ENCODE measurements around the gene OR12D2.
"Not testable (repeated sequence)": the region's sequence is repeated elsewhere in the genome, so short reads cannot be mapped to it uniquely, and the experiment has no call there.

The OR12D2 gene

DNA sequence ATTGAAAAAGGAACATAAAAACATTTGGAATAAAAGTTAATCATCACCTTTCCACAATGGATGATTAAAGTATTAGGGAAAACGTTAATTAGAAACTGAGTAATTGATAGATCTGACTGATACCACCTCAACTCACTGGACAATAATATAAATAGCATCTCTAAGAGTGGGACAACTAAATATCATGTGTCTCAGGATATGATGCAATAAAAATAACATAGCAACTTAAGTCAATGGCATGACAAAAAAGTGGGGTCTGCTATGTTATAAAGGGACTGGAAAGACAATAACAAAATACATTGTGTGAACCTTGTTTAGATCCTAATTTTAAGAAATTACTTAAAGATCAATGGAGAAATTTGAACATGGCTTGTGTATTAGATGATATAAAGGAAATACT is 29.6 kb downstream of the OR12D2 start:
- H3K4me3 ChIP-seq (ENCODE audit: low read depth, low read length), result no peak overlapping the region
- no peak for DNase-seq (ENCODE audit: low read depth)
- TF ChIP-seq, protein P1, sequence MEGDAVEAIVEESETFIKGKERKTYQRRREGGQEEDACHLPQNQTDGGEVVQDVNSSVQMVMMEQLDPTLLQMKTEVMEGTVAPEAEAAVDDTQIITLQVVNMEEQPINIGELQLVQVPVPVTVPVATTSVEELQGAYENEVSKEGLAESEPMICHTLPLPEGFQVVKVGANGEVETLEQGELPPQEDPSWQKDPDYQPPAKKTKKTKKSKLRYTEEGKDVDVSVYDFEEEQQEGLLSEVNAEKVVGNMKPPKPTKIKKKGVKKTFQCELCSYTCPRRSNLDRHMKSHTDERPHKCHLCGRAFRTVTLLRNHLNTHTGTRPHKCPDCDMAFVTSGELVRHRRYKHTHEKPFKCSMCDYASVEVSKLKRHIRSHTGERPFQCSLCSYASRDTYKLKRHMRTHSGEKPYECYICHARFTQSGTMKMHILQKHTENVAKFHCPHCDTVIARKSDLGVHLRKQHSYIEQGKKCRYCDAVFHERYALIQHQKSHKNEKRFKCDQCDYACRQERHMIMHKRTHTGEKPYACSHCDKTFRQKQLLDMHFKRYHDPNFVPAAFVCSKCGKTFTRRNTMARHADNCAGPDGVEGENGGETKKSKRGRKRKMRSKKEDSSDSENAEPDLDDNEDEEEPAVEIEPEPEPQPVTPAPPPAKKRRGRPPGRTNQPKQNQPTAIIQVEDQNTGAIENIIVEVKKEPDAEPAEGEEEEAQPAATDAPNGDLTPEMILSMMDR (IDR thresholded peaks at IDR 0.05; ENCODE audit: control insufficient read depth, extremely low read depth, insufficient read depth), result no peak

DNA sequence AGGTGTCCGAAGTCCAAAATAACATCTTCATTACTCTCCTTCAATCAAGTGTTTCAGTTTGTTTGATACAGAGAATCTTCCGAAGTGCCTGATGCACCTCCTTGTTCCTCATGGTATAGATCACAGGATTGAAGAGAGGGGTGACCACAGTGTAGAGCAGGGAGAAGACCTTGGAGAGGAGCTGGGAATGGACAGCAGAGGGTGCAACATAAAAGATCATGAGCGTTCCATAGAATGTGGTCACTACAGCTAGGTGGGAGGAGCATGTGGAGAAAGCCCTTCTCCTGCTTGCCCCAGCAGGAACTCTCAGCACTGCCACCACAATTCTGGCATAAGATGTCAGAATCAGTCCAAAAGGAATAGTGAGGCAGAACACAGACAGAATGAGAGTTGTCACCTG is 31.2 kb downstream of the OR12D2 start:
- TF ChIP-seq, protein P1 (IDR thresholded peaks at IDR 0.05; ENCODE audit: control insufficient read depth, extremely low read depth, insufficient read depth), result no peak
- DNase-seq (ENCODE audit: low read depth), result no peak

DNA sequence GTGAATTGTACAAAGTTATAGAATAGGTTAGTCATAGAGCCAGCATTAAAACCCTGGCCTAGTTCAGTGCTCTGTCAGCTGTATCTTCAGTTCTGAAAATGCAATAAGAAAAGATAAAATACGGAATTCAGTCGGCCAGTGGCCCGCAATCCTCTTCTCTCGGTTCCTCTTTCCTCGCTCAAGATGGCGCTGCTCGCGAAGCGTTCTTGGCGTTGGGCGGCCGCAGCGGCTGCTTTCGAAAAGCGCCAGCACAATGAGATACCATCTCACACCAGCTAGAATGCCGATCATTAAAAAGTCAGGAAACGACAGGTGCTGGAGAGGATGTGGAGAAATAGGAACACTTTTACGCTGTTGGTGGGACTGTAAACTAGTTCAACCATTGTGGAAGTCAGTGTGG is 41.3 kb downstream of the OR12D2 start:
- peak; percentile 8 for DNase-seq (ENCODE audit: low read depth)
- not testable (repeated sequence) for H3K4me3 ChIP-seq (ENCODE audit: low read depth, low read length)
- TF ChIP-seq, protein P1 (IDR thresholded peaks at IDR 0.05; ENCODE audit: control insufficient read depth, extremely low read depth, insufficient read depth), result peak; percentile 53

More for the DNA sequence above, 31.2 kb downstream of the OR12D2 start:
- no peak overlapping the region for H3K4me3 ChIP-seq (ENCODE audit: low read depth, low read length)

DNA sequence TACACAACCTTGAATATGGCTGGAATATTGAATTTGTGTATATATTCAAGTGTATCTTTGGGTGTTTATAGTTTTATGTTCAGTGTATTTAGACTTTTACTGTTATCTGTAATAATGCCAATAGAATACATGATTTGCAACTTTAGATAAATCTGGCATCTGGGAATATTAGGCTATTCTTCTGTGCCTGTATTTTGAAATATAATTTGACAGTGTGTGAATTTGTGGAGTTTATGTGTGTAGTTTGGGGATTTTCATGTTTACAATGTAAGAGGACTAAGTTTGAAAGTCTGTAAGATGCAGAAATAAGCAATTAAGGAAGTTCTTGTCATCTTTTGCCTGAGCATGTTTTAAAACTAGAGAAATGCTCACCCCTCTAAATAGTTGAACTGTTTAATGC is 43.6 kb downstream of the OR12D2 start, which contains the start of gene OR10C1:
OR10C1 (plus strand) TSS at position 301 of the 400 bp plus-strand sequence. CDS start 710 bp downstream, outside the sequence.
- TF ChIP-seq, protein P1 (IDR thresholded peaks at IDR 0.05; ENCODE audit: control insufficient read depth, extremely low read depth, insufficient read depth), result no peak
- DNase-seq (ENCODE audit: low read depth), result no peak
- H3K4me3 ChIP-seq (ENCODE audit: low read depth, low read length), result no peak within 1 kb of the TSS

DNA sequence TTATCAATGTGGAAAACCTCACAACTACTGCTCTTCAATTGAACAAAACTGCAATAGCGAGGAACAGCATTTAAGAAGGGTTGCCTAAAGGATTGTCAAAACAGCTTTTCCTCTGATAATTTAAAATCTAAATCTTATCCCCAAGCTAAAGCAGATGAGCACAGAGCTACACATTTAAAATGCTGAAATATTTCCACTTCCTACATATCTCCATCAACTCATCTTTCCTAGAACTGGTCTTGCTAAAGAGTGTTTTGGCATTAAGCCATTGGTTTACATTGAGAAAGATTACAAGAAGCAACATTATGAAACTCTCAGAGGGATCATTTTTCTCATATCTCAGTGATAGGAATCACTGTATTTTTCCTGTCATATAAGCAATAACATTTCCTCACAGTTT is 47.3 kb downstream of the OR12D2 start:
- DNase-seq (ENCODE audit: low read depth), result no peak
- TF ChIP-seq, protein P1 (IDR thresholded peaks at IDR 0.05; ENCODE audit: control insufficient read depth, extremely low read depth, insufficient read depth), result no peak
- H3K4me3 ChIP-seq (ENCODE audit: low read depth, low read length), result no peak overlapping the region

DNA sequence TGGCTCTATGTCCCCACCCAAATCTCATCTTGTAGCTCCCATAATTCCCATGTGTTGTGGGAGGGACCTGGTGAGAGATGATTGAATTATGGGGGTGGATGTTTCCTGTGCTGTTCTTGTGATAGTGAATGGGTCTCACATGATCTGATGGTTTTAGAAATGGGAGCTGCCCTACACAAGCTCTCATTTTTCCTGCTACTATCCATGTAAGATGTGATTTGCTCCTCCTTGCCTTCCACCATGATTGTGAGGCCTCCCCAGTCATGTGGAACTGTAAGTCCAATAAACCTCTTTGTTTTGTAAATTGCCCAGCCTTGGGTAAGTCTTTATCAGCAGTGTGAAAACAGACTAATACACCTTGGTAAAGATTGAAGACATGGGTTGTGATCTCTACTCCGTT is 48.6 kb downstream of the OR12D2 start:
- DNase-seq (ENCODE audit: low read depth), result not testable (repeated sequence)

More for the DNA sequence above, 48.6 kb downstream of the OR12D2 start:
- H3K4me3 ChIP-seq (ENCODE audit: low read depth, low read length), result not testable (repeated sequence)
